Neural progenitor cell (in vitro differentiated cells): ENCODE measurements around the gene MAPK13.

Experiments used
- EZH2 ChIP-seq: fragments of 200-600 bp; sonication (generic); IDR thresholded peaks from 2 replicates; pipeline ENCODE4 v1.6.1; 2017; ENCODE audit warnings: antibody characterized with exemption, mild to moderate bottlenecking, moderate library complexity
- EZH2phosphoT487 ChIP-seq: fragments of 200-600 bp; sonication (generic); IDR thresholded peaks from 2 replicates; pipeline ENCODE4 v1.6.1; 2017; ENCODE audit warnings: antibody characterized with exemption
- TF ChIP-seq, protein P1 (sequence below): fragments of 200-600 bp; sonication (generic); IDR thresholded peaks from 2 replicates; pipeline ENCODE4 v1.5.1; 2017; ENCODE audit warnings: antibody characterized with exemption, mild to moderate bottlenecking

DNA sequence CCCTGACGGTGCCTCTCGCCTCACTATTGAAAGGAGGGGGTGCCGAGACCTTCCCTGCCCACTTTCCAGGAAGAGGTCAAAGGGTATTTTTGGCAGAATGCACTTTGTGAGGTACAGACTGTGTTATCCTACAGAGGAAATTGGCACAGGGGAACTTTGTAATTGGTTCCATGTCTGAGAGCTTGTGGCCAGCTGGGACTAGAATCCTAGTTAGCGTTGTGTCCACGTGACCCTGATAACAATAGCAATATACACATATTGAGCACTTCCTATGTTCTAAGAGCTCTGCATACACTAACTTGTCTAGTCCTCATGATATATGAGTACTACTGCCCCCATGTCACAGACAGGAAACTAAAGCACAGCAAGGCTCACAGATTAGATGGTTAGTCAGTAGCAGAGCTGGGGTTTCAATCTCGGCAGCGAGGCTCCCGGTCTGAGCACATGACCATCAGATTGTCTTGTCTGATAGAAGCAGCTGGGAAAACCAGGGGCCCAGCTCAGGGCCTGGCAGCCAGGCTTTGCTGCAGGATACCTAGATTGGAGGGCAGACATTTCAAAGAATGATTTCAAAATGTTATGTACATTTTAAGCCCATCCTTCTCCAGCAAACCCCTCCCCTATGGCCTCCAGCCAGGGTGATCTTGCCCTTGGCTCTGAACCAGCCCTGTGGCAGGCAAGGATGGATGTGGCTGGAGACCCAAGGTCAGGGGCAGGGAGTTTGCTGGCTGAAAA is 1.4 kb downstream of the MAPK13 start:
- no peak for TF ChIP-seq EZH2
- TF ChIP-seq, protein P1, sequence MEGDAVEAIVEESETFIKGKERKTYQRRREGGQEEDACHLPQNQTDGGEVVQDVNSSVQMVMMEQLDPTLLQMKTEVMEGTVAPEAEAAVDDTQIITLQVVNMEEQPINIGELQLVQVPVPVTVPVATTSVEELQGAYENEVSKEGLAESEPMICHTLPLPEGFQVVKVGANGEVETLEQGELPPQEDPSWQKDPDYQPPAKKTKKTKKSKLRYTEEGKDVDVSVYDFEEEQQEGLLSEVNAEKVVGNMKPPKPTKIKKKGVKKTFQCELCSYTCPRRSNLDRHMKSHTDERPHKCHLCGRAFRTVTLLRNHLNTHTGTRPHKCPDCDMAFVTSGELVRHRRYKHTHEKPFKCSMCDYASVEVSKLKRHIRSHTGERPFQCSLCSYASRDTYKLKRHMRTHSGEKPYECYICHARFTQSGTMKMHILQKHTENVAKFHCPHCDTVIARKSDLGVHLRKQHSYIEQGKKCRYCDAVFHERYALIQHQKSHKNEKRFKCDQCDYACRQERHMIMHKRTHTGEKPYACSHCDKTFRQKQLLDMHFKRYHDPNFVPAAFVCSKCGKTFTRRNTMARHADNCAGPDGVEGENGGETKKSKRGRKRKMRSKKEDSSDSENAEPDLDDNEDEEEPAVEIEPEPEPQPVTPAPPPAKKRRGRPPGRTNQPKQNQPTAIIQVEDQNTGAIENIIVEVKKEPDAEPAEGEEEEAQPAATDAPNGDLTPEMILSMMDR = no peak
- no peak for TF ChIP-seq EZH2phosphoT487
